A549 (cell line): ENCODE results near the gene SSR2. TPM values are rescaled to one million over a fixed set of nuclear protein-coding genes. Genes with fewer than 3 reads are reported as not detected.

Source experiments
- polyA plus RNA-seq, 4 experiments: library from polyadenylated mRNA; depleted of rRNA in 3 of 4; stranded (reverse); fragments of >200 nt; fragmentation: RNase III in 1 of 4; extraction: RNeasy Plus Mini Kit Qiagen cat#74134 plus additional on column Dnase treatment in 1 of 4; gene quantifications; 2 replicates in 3 of 4; 3 replicates in 1 of 4; pipeline ENCODE4 v1.2.3, GENCODE V29; 2011 to 2017

The SSR2 gene
- polyA plus RNA-seq, 2 of the 4 experiments (the other 2 are of a cell fraction), result 261 to 382 TPM

Other genes starting within 250 kb of the SSR2 start
- 23.1 and 28.1 TPM in 2 replicates for gene GON4L, start 163.7 kb downstream of the SSR2 start, polyA plus RNA-seq (2011; rRNA removed)
- 15.1 to 15.7 TPM (median 15.3 TPM) in 3 replicates for gene GON4L, start 163.7 kb downstream of the SSR2 start, polyA plus RNA-seq (2017; fragmentation: RNase III; extraction: RNeasy Plus Mini Kit Qiagen cat#74134 plus additional on column Dnase treatment)
- 2.5 and 2.6 TPM in 2 replicates for gene SYT11, start 161.4 kb downstream of the SSR2 start, polyA plus RNA-seq (2011; rRNA removed)
- 1.9 to 3.0 TPM (median 2.8 TPM) in 3 replicates for gene SYT11, start 161.4 kb downstream of the SSR2 start, polyA plus RNA-seq (2017; fragmentation: RNase III; extraction: RNeasy Plus Mini Kit Qiagen cat#74134 plus additional on column Dnase treatment)
- 48.1 and 51.9 TPM in 2 replicates for gene RIT1, start 109.6 kb downstream of the SSR2 start, polyA plus RNA-seq (2011; rRNA removed)
- gene RIT1, start 109.6 kb downstream of the SSR2 start, polyA plus RNA-seq (2017; fragmentation: RNase III; extraction: RNeasy Plus Mini Kit Qiagen cat#74134 plus additional on column Dnase treatment), result 19.2 to 23.6 TPM (median 20.4 TPM) in 3 replicates
- gene KHDC4, start 86.5 kb downstream of the SSR2 start, polyA plus RNA-seq (2011; rRNA removed), result 69.9 and 72.3 TPM in 2 replicates
- 35.7 to 37.9 TPM (median 37.7 TPM) in 3 replicates for gene KHDC4, start 86.5 kb downstream of the SSR2 start, polyA plus RNA-seq (2017; fragmentation: RNase III; extraction: RNeasy Plus Mini Kit Qiagen cat#74134 plus additional on column Dnase treatment)
- gene RXFP4, start 79.3 kb downstream of the SSR2 start, polyA plus RNA-seq (2011; rRNA removed), result 0.12 TPM in 1 of 2 replicates, not detected in the other
- 0.06 TPM in 1 of 3 replicates, not detected in the others for gene RXFP4, start 79.3 kb downstream of the SSR2 start, polyA plus RNA-seq (2017; fragmentation: RNase III; extraction: RNeasy Plus Mini Kit Qiagen cat#74134 plus additional on column Dnase treatment)
- 67.4 and 69.1 TPM in 2 replicates for gene ARHGEF2, start 42.4 kb downstream of the SSR2 start, polyA plus RNA-seq (2011; rRNA removed)
- gene ARHGEF2, start 42.4 kb downstream of the SSR2 start, polyA plus RNA-seq (2017; fragmentation: RNase III; extraction: RNeasy Plus Mini Kit Qiagen cat#74134 plus additional on column Dnase treatment), result 21.3 to 21.5 TPM (median 21.5 TPM) in 3 replicates
- gene UBQLN4, start 32.8 kb upstream of the SSR2 start, polyA plus RNA-seq (2011; rRNA removed), result 42.0 and 47.6 TPM in 2 replicates
- gene UBQLN4, start 32.8 kb upstream of the SSR2 start, polyA plus RNA-seq (2017; fragmentation: RNase III; extraction: RNeasy Plus Mini Kit Qiagen cat#74134 plus additional on column Dnase treatment), result 36.5 to 39.1 TPM (median 38.2 TPM) in 3 replicates
- 63.0 and 71.4 TPM in 2 replicates for gene LAMTOR2, start 33.8 kb upstream of the SSR2 start, polyA plus RNA-seq (2011; rRNA removed)
- 151 to 171 TPM (median 166 TPM) in 3 replicates for gene LAMTOR2, start 33.8 kb upstream of the SSR2 start, polyA plus RNA-seq (2017; fragmentation: RNase III; extraction: RNeasy Plus Mini Kit Qiagen cat#74134 plus additional on column Dnase treatment)
- 0.11 TPM in 1 of 2 replicates, not detected in the other for gene RAB25, start 40.2 kb upstream of the SSR2 start, polyA plus RNA-seq (2011; rRNA removed)
- not detected in 3 replicates for gene RAB25, start 40.2 kb upstream of the SSR2 start, polyA plus RNA-seq (2017; fragmentation: RNase III; extraction: RNeasy Plus Mini Kit Qiagen cat#74134 plus additional on column Dnase treatment)
- 1.8 and 2.4 TPM in 2 replicates for gene MEX3A, start 61.5 kb upstream of the SSR2 start, polyA plus RNA-seq (2011; rRNA removed)
- 3.3 to 4.9 TPM (median 4.4 TPM) in 3 replicates for gene MEX3A, start 61.5 kb upstream of the SSR2 start, polyA plus RNA-seq (2017; fragmentation: RNase III; extraction: RNeasy Plus Mini Kit Qiagen cat#74134 plus additional on column Dnase treatment)
- 155 and 214 TPM in 2 replicates for gene LMNA, start 93.8 kb upstream of the SSR2 start, polyA plus RNA-seq (2011; rRNA removed)
- 286 to 310 TPM (median 288 TPM) in 3 replicates for gene LMNA, start 93.8 kb upstream of the SSR2 start, polyA plus RNA-seq (2017; fragmentation: RNase III; extraction: RNeasy Plus Mini Kit Qiagen cat#74134 plus additional on column Dnase treatment)
- gene SEMA4A, start 132.6 kb upstream of the SSR2 start, polyA plus RNA-seq (2011; rRNA removed), result 0.27 and 0.37 TPM in 2 replicates
- 0.04 to 0.09 TPM (median 0.07 TPM) in 3 replicates for gene SEMA4A, start 132.6 kb upstream of the SSR2 start, polyA plus RNA-seq (2017; fragmentation: RNase III; extraction: RNeasy Plus Mini Kit Qiagen cat#74134 plus additional on column Dnase treatment)
- 30.7 and 38.8 TPM in 2 replicates for gene SLC25A44, start 173.2 kb upstream of the SSR2 start, polyA plus RNA-seq (2011; rRNA removed)
- gene SLC25A44, start 173.2 kb upstream of the SSR2 start, polyA plus RNA-seq (2017; fragmentation: RNase III; extraction: RNeasy Plus Mini Kit Qiagen cat#74134 plus additional on column Dnase treatment), result 22.7 to 25.1 TPM (median 23.1 TPM) in 3 replicates
- gene PMF1, start 192.1 kb upstream of the SSR2 start, polyA plus RNA-seq (2011; rRNA removed), result 61.4 and 63.9 TPM in 2 replicates
- 57.7 to 59.8 TPM (median 59.4 TPM) in 3 replicates for gene PMF1, start 192.1 kb upstream of the SSR2 start, polyA plus RNA-seq (2017; fragmentation: RNase III; extraction: RNeasy Plus Mini Kit Qiagen cat#74134 plus additional on column Dnase treatment)
- 0.12 and 0.42 TPM in 2 replicates for gene BGLAP, start 221.2 kb upstream of the SSR2 start, polyA plus RNA-seq (2011; rRNA removed)
- gene BGLAP, start 221.2 kb upstream of the SSR2 start, polyA plus RNA-seq (2017; fragmentation: RNase III; extraction: RNeasy Plus Mini Kit Qiagen cat#74134 plus additional on column Dnase treatment), result 0.23 to 0.30 TPM in 2 of 3 replicates, not detected in the other
- gene PAQR6, start 227.1 kb upstream of the SSR2 start, polyA plus RNA-seq (2011; rRNA removed), result 2.4 and 2.8 TPM in 2 replicates
- 5.6 to 10.6 TPM (median 8.6 TPM) in 3 replicates for gene PAQR6, start 227.1 kb upstream of the SSR2 start, polyA plus RNA-seq (2017; fragmentation: RNase III; extraction: RNeasy Plus Mini Kit Qiagen cat#74134 plus additional on column Dnase treatment)